Cardiac muscle cell (in vitro differentiated cells and primary cell): ENCODE measurements around the gene GRIFIN. TPM values are rescaled to one million over a fixed set of nuclear protein-coding genes. Genes with fewer than 3 reads are reported as not detected.

Experiments used
- DNase-seq, 2 donors: peaks; one replicate each; pipeline versions ENCODE4 v3.0.0 to v3.0.0-alpha.2; 2010 to 2017; ENCODE audit warnings: low read depth in 1 of 2, low spot score in 1 of 2
- H3K27ac ChIP-seq: fragments of 200-600 bp; sonication (generic); 2 replicates; pipeline ENCODE4 v1.5.1; 2016
- H3K27me3 ChIP-seq: fragments of 200-600 bp; sonication (generic); 2 replicates; pipeline ENCODE4 v1.6.0; 2016; ENCODE audit warnings: control low read depth
- H3K36me3 ChIP-seq: fragments of 200-600 bp; sonication (generic); 2 replicates; pipeline ENCODE4 v1.5.1; 2016; ENCODE audit warnings: control low read depth
- H3K4me1 ChIP-seq: fragments of 200-600 bp; sonication (generic); 2 replicates; pipeline ENCODE4 v1.8.1; 2017; ENCODE audit warnings: low read depth, mild to moderate bottlenecking, mixed run types
- H3K4me3 ChIP-seq: fragments of 200-600 bp; sonication (generic); 2 replicates; pipeline ENCODE4 v1.5.1; 2016; ENCODE audit warnings: mild to moderate bottlenecking
- H3K9me3 ChIP-seq: fragments of 200-600 bp; sonication (generic); 2 replicates; pipeline ENCODE4 v1.5.1; 2017; ENCODE audit warnings: low read depth, mild to moderate bottlenecking, control low read depth
- CTCF ChIP-seq: IDR thresholded peaks from 2 replicates; pipeline ENCODE4 v1.5.1; 2012; ENCODE audit warnings: low read depth, mild to moderate bottlenecking, low read length
- polyA plus RNA-seq: library from polyadenylated mRNA; unstranded; fragments of >200 nt; fragmentation: Nextera tagmentation; extraction: Ambion mirVana; gene quantifications from 2 replicates; pipeline ENCODE4 v1.2.1, GENCODE V29; 2016
- total RNA-seq: library from RNA; depleted of rRNA; stranded (reverse); fragments of >200 nt; gene quantifications from 2 replicates; pipeline ENCODE4 v1.2.3, GENCODE V29; 2016

Gene GRIFIN
- total and polyA plus RNA-seq, 2 experiments from 2014 or later = not detected

GRCh38 chr7:2518737-2519118 is 42.5 kb upstream of the GRIFIN start:
- peak overlapping the region; percentile 22 for H3K4me3 ChIP-seq
- no peaks in the 10 kb centered on the region for H3K36me3 ChIP-seq
- no peak overlapping the region for H3K27ac ChIP-seq
- H3K27me3 ChIP-seq = peaks cover 39% of the 10 kb centered on the region
- H3K4me1 ChIP-seq = no peaks in the 10 kb centered on the region
- H3K9me3 ChIP-seq = no peaks in the 10 kb centered on the region
- no peak for DNase-seq
- TF ChIP-seq CTCF = no peak

- Histone ChIP-seq H3K9me3 (no peaks in the 10 kb centered on the region), H3K27me3 (peaks cover 34% of the 10 kb centered on the region), H3K4me1 (no peaks in the 10 kb centered on the region), H3K27ac (no peak overlapping the region), H3K36me3 (no peaks in the 10 kb centered on the region), H3K4me3 (no peak overlapping the region)
- no peak for TF ChIP-seq CTCF
- no peak for DNase-seq
These were observed 41.7 kb upstream of the GRIFIN start for GRCh38 chr7:2517678-2518507.

- Histone ChIP-seq H3K4me1 (no peaks in the 10 kb centered on the region), H3K36me3 (no peaks in the 10 kb centered on the region), H3K27ac (no peak overlapping the region), H3K27me3 (peaks cover 32% of the 10 kb centered on the region), H3K9me3 (no peaks in the 10 kb centered on the region), H3K4me3 (no peak overlapping the region)
- DNase-seq = peak in 1 of 2 donors; percentile 85
- TF ChIP-seq CTCF = peak; percentile 7
These were observed 40.8 kb upstream of the GRIFIN start for GRCh38 chr7:2517026-2517425.

GRCh38 chr7:2516194-2516555 is 40.0 kb upstream of the GRIFIN start:
- no peaks in the 10 kb centered on the region for H3K4me1 ChIP-seq
- no peak overlapping the region for H3K27ac ChIP-seq
- peaks cover 26% of the 10 kb centered on the region for H3K27me3 ChIP-seq
- no peak overlapping the region for H3K4me3 ChIP-seq
- H3K9me3 ChIP-seq = no peaks in the 10 kb centered on the region
- DNase-seq = no peak
- no peak for TF ChIP-seq CTCF
- no peaks in the 10 kb centered on the region for H3K36me3 ChIP-seq

- no peak for DNase-seq
- Histone ChIP-seq H3K9me3 (no peaks in the 10 kb centered on the region), H3K36me3 (no peaks in the 10 kb centered on the region), H3K4me1 (no peaks in the 10 kb centered on the region), H3K27me3 (peaks cover 20% of the 10 kb centered on the region), H3K4me3 (no peak overlapping the region), H3K27ac (no peak overlapping the region)
- no peak for TF ChIP-seq CTCF
These were observed 39.4 kb upstream of the GRIFIN start for GRCh38 chr7:2515424-2516193.
